DMS79 treated with DMSO at 0.1 percent for 48 hours (cell line): ENCODE data around the gene GRIFIN.

Experiments
- DNase-seq: peaks from one replicate; lab custom pipeline; 2025; lab: John Stamatoyannopoulos, UW

Gene GRIFIN, protein sequence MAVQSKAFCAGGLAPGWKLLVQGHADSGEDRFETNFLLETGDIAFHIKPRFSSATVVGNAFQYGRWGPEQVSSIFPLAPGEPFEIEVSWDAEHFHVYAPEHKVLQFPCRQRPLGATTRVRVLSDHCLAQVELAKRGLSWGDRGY

DNA sequence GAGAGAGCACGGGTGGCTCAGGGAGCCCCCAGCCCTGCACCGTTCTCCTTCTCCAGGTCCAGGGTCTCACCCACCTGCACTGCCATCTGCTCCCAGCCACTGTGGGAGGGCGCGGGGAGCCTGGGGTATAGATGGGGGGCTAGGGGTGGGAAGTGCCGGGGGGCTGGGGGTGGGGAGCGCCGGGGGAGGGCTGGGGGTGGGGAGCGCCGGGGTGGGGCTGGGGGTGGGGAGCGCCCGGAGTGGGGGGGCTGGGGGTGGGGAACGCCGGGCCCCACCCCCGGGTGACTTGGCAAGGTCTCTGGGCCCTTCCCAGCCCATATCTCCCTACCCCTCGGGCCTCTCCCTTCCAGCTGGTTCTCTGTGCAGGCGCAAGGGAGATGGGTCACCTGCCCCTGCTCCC lies at the start of gene GRIFIN:
GRIFIN (minus strand) TSS at position 101 of the 400 bp plus-strand sequence; CDS start at position 86, 15 bp downstream.
- DNase-seq = no peak

DNA sequence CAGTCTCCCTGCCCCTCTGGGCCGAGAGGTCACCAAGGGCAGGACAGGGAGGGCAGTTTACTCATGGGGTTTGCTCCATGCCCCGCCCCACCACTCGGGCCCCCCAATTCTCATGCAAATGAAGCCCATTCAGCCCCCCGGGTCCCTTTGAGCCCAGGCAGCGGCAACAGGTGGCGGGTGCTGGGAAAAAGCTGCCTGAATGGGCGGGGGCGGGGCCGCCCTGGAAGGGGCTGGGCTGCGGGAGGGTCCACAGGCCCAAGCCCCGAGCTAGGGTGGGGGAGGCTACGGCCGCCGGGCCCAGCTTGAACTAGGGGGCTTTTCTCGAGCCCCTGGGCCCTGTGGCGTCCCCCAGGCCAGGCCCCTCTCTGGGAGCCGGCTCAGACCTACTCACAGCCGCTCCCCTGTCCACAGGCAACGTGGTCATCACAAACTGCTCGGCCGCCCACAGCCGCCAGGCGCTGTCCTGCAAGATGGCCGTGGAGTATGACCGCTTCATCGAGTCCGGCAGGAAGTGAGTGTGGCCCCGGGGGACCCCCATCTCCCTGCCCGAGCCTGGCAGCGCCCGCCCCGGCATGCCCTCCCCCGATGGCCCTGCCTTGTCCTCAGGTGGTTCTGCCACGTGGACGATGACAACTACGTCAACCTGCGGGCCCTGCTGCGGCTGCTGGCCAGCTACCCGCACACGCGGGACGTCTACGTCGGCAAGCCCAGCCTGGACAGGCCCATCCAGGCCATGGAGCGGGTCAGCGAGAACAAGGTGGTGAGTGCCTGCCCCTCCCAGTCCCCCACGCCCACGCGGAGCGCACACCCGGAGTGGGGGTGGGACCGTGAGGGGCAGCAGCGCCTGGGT lies 48.8 kb upstream of the GRIFIN start:
- DNase-seq = no peak

DNA sequence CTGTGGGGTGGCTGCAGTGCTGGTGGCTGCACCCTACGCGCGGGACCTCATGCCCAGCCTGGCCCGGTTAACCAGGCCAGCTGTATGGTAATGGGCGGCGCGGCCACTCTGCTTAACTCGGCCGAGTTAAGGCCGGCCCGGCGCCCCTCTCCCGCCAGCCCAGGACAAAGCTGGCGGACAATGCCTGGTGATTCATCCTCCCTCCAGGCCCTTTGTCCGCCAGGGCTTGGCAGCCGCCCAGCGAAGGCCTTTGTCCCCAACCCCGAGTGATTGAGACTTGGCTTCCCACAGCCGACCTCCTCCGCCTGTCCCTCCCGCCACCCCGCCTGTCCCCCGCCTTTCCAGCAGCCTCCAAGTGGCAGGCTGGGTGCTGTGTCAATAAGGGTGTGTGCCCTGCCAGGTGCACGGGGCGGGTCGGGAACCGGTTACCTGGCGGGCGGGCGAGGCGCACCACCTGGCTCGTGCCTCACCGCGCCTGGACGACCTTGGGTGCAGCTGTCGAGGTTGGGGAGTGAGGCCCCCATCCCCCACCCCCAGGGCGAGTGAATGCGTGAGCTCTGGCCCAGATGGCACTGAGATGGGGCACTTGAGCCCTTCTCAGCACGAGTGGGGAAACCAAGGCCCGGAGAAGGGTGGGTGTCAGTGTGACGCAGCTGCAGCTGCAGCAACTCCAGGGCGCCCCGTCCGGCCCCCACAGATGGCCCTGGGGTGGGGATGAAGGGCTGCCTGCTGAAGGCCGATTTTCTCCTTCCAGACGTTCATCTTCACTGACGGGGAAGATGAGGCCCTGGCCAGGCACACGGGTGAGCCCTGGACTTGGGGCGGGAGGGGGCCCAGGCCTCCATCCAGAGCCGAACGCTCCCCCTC lies 48.0 kb upstream of the GRIFIN start:
- DNase-seq = peak; percentile 90

DNA sequence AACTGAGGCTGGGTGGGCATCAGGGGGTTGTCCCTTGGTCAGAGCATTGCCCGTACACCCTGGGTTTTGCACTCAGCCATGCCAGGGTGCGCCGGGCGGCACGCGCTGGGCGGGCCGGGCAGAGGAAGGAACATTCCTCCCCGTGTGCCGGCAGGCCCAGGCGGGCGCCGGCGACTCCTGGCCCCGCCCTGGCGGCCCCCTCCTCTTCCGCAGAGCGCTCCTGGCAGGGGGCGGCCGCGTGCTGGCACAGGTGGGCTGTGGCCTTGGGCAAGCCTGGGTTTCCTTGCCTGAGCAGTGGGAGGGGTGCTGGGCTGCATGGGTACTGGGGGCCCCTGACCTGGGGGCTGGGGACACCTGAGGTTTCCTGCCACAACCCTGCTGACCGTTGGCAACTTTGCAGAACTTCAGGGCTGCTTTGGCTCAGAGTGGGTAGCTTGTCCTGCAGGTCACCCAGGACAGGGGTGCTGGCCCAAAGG lies 47.3 kb upstream of the GRIFIN start:
- peak; percentile 71 for DNase-seq

DNA sequence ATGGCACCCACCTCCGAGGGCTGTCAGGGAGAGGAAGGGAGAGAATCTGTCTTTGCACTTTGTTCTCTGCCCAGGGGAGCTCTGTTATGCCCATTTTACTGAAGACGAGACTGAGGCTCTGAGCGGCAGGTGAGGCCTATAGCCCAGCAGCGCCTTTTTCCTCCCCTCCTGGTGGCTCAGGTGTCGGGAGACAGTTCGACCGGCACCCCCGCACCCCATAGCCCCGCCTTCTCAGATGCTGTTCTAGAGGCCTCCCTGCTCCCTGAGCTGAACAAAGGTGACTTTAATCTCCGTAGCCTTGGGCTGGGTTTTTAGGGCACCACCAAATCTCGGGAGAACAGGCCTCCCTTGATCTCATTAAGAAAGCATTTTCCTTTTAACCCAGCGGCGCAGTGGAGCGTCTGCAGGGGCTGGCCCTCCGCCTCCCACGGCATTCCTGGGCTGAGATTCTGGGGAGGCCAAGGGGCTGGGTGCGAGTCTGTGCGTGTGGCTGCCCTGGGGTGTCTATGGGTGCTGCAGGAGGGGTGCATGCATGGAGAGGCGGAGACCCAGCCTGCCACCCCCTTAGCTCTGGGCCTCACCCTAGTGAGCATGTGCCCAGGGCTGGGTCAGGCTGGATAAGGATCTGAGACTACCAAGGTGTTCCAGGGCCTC lies 46.7 kb upstream of the GRIFIN start:
- peak; percentile 24 for DNase-seq

DNA sequence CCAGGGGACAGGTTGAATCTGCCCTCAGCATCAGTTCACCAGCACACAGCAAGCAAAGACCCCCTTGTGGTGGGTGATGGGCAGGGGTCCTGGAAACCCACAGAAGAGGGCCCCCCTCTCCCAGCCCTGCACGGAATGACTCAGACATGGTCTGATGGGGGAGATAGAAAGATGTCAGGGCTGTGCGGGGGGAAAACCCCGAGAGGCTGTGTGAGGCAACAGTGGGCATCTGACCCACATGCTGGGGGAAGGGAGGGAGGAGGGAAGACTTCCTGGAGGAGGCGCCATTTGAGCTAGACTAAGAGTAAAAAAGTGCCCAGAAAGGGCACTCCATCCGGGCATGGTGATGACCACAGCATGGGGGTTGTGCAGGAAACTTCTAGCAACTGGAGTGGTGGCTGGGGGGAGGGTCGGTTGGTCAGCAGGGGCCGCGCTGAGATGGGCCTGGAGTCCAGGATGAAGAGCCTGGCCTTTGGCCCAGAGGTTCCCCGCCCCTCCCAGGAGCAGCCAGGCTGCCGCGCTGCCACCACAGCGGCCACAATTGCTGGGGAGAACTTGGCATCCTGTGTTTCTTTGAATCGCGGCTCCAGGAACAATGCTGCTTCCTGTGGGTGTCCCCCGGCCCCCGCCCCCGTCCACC lies 45.9 kb upstream of the GRIFIN start:
- DNase-seq = no peak

DNA sequence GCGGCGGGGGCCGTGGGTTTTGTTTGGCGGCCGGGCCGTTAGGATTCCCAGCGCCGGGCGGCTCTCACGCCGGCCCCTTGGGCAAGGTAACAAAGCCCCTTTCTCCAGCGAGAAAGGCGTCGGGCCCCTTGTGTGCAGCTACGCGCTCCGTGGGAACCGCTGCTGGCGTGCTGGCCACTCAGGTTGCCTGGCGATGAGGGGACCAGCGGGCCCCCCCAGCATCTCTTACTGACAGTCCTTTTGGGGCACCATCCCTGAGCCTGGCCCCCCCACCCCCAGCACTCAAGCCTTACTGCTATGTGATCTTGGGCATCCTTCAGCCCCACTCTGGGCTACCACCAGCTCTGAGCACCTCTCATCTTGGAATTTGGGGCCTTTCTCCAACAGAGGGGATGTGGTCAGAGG lies 45.1 kb upstream of the GRIFIN start:
- peak; percentile 5 for DNase-seq

DNA sequence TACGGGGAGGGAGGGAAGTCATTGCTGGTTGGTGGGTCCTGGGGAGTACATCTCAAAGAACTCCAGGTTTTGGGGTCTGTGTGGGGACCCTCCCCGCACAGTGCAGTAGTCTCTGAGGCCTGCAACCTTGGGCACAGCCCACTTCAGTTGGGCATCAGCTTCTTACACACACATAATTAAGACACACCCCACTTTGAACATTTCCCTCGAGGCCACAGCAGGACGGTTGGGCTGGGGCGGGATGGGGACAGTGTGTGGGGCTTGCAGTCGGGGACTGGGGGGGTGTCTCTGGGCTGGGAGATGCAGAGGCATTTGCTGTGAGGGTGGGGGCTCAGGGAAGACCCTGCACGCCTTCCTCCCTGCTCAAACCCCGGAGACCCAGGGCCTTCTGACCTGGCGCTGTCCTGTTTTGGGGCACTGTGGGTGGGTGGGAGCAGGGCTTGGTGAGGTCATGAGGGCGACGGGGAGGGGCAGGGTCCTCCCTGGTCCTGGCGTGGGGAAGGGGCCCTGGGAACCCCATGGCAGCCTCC lies 44.6 kb upstream of the GRIFIN start:
- peak; percentile 15 for DNase-seq

DNA sequence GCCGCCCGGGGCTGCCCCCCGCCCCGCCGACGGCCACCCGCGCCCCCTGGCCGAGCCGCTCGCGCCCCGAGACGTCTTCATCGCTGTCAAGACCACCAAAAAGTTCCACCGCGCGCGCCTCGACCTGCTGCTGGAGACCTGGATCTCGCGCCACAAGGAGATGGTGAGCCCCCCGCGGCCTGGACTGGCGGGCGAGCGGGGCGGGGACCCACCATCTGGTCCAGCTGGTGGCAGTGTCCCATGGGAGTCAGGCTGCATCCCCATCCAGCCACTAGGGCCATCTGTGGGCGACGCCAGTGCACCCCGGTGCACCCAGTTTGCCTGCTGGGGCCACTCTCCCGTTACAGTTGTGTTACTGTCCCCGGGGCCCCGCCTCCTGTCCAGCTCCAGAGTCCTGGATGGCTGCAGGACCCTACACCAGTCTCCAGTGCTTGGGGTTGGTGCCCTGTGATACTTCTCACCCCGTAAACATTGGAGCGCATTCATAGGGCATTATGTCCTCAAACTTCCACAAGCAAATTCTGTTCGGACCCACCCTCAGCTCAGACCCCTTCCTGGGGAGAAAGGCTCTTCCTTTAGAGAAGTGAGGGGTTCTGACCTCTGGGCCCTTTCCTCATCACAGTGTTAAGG lies 44.0 kb upstream of the GRIFIN start:
- peak; percentile 15 for DNase-seq

DNA sequence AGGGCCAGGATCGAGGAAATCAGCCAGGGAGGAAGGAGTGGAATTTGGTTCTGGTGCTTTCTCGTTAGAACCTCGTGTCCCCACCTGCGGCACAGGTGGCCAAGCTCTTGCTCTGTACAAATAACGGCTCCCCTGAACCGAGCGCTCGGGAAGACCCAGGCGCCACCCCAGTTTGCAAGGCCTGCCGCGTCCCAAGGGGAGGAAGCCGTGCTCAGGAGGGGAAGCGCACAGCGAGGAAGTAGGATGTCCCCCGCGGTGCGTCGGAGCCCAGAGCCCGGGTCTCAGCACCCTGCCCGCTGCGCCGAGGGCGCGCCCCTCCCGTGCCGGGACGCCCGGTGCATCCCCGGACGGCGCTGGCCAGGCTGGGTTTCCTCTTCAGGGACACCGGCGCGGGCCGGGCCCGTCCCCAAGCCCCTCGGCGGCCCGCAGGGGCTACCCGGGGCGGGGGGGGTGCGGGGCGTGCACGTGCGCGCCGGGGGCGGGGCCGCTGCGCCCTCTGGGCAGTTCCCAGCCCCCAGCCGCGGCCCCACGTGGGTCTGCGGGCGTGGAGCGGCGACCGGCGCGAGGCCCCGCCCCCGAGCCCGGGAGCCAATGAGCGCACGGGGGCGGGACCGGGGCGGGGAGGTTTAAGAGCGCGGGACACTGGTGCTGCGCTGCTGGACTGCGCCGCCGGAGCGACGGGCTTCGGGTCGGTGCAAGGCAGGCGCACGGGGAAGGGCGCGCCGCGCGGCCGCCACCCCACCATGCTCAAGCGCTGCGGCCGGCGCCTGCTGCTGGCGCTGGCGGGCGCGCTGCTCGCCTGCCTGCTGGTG lies 43.1 kb upstream of the GRIFIN start, which contains the start of gene LFNG:
LFNG (plus strand) TSS at position 656 of the 812 bp plus-strand sequence; CDS start at position 744, 88 bp downstream.
- peak; percentile 80 for DNase-seq

DNA sequence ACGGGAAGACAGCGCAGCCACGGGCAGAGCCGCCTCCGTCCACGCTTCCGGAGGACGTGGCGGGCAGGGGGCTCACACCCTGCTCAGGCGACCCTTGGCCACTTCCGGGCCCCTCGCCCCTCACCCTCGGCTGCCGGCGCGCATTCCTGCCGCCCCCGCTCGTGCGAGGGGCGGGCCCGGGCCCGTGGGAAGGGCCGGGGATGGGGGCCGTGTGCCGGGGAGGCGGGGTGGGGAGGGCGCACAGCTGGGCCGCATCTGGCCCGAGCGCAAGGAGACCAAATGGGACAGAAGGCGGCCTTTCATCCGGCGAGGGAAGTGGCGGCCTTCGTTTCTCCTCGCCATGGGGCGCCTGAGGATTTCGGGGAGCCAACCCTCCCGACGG lies 42.5 kb upstream of the GRIFIN start:
- DNase-seq = no peak

DNA sequence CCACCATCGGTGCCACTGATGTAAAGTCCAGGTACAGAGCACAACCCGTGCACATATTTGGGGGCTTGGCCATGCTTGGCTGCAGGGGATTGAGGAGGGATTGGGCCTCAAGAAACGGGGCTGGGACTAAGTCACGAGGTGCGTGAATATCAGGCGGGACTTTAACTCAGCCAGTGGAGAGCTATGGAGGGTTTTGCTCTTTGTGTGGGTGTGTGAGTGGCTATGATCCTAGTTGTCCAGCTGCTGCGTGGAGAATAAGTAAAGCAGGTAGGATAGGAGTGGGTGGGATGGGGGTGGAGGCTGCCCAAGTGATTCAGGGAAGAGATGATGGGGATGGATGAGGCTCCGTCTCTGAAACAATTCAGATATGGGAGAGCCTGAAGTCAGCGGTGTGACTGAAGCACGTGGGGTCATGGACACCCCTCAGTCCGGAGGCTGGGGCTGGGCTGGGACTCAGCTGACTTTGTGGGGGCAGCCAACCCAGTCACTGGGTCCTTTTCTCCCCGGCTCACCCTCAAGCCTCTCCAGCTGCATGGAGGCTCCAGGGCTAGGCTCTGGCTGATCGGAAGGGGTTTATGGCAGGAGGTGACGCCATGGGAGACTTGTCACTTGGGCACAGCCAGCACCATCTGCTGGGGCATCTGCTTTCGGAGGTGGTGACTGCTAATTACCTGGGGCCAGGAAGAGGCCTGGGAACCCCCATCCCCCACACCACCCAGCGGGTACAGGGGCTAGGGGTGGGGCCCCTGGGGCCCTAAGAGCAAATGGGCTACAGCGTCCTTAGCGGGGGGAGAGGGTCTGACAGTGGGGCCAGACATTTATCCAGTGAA lies 41.7 kb upstream of the GRIFIN start:
- no peak for DNase-seq

DNA sequence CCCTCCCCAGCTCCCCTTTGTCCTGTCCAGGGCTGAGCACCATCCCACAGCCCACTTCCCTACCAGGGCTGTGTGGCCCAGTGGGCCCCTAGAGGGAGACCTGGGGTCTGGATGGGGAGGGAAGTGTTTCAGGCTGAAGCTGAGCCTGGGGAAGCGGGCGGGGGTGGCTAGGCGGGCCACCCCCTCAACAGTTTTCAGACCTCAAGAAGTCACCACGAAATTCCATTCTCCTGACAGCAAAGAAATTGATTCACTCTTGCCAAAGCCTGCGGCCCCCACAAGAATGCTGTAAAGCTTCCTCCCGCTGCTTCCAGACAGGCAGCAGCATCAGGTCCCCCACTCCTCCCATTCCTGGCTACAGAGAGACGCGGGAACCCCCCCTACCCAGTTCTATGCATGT lies 40.8 kb upstream of the GRIFIN start:
- no peak for DNase-seq

DNA sequence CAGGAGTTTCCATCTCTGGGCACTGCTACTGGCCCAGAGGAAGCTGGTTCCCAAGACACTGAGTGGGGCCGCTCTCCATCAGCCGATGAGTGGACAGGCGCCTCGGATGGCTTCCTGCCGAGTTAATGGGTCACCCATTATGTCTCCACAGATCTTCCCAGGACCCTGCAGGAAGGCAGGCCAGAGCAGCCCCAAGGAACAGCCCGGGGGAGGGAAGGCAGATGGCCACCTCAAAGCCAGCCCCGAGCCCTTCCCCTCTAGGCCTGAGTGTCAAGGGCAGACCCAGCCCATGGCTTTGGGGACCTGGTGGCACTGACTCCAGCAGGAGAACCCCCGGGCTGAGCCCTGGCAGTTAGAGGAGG lies 40.0 kb upstream of the GRIFIN start:
- no peak for DNase-seq

DNA sequence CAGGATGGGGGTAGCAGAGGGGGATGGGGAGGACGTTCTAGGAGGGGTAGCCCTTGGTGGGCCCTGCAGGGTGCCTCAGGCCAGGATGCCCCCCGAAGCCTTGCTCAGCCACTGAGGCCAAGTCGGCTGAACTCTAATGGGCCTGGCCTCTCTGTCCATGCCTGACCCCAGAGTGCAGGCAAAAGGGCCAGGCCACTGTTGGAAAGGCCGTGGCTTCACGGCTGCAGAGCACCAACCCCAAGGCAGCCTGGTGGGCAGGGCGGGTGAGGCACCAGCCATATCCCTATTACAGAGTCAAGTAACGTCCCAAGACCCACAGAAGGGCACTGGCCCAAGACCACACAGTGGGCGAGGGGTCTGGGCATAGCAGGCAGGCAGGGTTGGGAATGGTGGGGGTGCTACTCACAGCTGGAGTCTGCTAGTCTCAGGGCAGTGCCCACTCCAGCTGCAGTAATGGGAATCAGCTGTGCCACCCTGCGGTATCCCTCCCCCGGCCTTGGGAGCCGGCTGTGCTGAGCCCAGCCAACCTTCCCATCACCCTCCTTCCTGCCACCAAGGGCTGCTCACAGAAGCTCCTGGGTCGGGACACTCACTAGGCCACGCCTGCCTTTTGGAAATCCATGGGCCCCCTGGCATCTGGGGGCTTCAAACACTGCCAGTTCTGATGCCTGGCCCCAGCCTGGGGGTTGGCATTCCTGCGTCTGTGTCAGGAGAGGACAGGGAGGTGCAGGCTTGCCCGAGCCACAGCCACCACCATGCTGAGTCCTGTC lies 39.4 kb upstream of the GRIFIN start:
- no peak for DNase-seq

DNA sequence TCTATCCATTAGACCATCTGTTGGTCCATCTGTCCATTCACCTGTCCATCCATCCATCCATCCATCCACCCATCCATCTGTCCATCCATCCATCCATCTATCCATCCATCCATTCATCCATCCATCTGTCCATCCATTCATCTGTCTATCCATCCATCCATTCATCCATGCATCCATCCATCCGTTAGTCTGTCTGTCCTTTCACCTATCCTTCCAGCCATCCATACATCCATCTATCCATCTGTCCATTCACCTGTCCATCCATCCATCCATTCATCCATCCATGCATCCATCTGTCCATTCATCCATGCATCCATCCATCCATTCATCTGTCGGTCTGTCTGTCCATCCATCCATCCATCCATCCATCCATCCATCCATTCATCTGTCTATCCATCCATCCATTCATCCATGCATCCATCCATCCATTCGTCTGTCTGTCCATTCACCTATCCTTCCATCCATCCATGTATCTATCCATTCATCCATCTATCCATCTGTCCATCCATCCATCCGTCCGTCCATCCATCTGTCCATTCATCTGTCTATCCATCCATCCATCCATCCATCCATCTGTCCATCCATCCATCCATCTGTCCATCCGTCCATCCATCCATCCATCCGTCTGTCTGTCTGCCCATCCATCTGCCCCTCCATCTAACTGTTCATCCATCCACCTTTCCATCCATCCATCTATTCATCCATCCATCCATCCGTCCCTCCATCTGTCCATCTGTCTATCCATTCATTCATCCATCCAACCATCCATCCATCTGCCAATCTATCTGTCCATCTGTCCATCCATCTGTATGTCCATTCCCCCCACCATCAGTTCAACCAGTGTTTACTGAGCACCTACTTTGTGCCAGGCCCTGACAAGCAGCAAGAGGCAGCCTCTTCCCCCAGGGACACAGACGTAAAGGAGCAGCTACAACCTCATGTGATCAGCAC lies 38.5 kb upstream of the GRIFIN start:
- DNase-seq = no peak

DNA sequence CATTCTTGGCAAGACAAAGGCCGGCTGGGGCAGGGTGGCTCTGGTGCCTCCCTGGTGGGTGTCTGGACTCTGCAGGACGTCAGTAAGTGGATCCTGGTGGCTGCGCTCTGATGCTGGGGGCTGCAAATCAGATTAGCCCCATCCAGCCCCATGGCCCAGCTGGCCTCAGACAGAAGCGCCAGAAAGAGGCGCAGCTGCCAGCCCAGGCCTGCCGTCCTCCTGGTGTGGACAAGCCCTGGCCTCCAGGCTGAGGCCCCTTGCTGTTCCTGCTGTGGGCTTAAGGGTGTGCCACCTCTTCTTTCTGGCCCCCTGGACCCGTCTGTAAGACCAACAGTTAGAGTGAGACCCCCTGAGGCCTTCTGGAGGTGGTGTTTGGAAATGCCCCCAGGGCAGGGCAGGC lies 37.5 kb upstream of the GRIFIN start:
- DNase-seq = no peak
